RPMI8226 (cell line): ENCODE results near the gene KLHL18.
"Not testable (repeated sequence)": the region's sequence is repeated elsewhere in the genome, so short reads cannot be mapped to it uniquely, and the experiment has no call there.

Experiments used
- DNase-seq: peaks from one replicate; pipeline ENCODE4 v3.0.0-alpha.2; 2015

Gene KLHL18

DNA sequence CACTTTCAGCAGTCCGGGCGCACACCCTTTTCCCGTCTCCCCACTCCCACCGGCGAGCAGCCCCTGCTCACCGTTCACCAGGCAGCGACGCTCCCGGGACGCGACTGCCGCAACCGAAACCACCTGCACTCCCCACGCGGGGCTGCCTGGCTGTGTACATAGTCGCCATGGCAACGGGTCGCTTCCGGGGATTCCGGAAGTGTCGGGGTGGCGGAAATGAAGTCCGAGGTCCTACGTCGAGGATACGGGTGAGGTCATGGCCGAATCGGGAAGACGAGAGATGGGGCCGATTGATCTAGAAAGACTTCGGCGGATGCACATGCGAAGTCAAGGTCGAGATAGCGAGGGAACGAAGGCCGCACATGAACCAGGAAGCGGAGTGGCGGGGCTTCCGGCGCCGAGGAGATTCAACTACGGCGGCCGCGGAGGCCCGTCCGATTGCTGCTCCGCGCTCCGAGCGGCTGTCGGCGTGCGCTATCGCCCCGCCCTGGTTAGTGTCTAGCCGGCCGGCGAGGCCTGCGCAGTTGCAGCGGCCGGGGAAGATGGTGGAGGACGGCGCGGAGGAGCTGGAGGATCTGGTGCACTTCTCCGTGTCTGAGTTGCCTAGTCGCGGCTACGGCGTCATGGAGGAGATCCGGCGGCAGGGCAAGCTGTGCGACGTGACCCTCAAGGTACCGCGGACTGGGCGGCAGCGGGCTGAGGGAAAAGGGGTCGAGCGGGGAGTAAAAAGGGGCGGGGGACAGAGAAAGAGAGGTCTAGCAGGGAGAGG, at the start of gene KLHL18, which contains the start of gene KIF9:
Gene KLHL18 (plus strand): TSS at position 521 of the 769 bp plus-strand sequence. CDS start 22 bp downstream, at position 543.
Gene KIF9 (minus strand): TSS at position 376 of the 769 bp plus-strand sequence. CDS start 5,425 bp downstream, outside the sequence.
- DNase-seq, result peak; percentile 98

DNA sequence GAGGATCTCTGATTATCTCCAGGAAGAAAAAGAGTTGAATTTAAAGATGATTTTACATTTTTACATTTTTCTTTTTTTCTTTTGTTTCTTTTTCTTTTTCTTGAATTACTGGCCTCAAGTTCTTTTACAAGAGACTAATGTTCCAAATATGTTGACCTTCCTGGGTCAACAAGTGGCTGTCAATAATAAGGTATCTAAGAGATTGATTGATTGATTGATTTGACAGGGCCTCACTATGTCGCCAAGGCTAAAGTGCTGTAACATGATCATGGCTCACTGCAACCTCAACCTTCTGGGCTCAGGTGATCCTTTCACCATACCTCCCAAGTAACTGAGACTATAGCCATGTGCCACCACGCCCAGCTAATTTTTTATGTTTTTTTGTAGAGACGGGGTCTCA, 44.7 kb upstream of the KLHL18 start:
- DNase-seq, result no peak

DNA sequence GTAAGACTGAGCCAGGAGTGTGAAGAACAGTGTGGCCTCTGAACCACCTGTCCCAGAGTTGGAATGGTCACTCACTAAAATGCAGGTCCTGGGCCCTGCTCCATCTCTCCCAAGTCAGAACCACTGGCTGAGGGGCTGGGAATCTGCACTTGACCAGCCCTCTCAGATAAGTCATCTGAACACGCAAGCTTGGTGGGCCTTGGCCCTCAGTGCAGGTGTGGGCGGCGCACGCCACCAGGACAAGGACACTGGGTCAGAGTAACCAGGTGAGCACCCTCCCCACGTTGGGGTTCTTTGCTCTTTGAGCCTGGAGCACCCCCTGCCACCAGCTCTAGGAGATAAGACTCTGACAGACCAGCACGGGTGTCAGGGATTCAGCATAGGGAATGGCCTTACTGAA, 42.8 kb upstream of the KLHL18 start:
- DNase-seq, result no peak

DNA sequence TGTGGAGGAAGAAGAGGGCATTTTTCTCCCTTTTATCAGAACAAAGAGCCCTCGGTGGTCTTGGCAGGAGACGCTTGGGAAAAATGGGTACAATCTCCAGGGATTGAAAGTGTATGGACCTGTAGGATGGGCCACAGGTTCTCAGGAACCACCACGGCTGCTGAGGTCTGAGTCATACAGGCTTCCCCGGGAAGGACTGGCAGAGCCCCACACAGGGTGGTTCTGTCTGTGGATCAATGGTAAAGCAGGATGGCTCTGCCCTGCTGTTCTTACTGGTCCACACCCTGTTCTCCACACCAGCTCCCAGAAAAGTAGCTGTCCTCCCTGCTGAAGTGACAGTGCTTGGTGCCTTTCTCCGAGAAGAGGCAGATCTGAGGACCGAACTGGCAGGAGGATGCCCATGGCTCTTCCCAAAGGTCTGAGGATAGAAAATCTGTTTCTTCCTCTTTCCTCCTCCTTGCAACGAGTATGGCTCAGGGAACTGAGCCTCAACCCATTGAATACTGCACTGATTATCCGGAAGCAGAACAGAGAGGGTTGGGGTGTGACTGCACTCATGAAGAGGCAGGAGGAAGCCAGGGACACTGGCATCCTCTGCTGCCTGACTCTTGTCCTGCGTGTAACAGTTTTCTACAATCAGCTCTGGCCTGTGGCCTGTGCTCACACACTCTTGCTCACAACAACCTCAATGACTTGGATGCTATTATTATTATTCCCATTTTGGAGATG, 39.2 kb upstream of the KLHL18 start:
- no peak for DNase-seq

DNA sequence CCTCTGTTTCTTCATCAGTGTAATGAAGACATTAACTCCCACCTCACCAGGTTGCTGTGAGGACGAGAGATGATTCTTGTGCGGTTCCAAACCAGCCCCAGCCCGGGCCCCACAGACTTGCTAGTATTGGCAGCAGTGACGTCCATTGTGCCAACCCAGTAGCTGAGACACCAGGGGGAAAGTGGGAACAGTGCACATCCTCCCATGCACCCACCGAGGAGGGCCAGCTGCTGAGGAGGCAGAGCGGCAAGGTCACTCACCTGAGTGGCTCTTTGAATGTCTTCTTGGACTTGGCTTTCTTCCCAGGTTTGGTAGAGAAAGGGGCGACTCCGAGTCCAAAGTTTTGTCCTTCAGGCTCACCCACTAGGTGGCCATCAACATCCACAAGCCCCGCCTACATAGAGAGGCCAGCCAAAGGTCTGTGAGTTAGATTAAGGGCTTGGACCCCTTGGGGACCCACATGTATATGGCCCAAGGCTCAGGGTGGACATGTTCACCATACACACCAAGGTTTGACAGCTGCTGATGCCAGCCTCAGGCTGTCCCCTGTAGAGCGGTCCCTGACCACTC, 38.1 kb upstream of the KLHL18 start:
- DNase-seq, result no peak

DNA sequence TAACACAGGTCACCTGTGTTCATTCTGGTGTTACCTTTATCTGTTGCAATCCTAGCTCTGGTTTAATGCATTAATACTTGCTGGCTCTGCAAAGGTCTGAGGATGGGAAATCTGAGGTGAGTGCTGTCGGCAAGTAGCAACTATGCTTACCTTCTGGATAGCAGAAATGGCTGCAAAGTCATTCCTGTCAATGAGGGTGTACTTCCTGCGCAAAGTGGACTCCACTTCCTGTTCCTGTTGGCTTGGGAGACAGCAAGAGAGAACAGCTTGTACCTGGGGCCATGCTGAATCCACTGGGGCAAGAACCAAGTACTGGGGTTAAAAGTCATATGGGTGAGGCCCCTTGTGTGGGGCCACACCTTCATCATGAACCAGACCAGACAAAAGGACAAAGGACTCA, 37.5 kb upstream of the KLHL18 start:
- DNase-seq, result no peak

DNA sequence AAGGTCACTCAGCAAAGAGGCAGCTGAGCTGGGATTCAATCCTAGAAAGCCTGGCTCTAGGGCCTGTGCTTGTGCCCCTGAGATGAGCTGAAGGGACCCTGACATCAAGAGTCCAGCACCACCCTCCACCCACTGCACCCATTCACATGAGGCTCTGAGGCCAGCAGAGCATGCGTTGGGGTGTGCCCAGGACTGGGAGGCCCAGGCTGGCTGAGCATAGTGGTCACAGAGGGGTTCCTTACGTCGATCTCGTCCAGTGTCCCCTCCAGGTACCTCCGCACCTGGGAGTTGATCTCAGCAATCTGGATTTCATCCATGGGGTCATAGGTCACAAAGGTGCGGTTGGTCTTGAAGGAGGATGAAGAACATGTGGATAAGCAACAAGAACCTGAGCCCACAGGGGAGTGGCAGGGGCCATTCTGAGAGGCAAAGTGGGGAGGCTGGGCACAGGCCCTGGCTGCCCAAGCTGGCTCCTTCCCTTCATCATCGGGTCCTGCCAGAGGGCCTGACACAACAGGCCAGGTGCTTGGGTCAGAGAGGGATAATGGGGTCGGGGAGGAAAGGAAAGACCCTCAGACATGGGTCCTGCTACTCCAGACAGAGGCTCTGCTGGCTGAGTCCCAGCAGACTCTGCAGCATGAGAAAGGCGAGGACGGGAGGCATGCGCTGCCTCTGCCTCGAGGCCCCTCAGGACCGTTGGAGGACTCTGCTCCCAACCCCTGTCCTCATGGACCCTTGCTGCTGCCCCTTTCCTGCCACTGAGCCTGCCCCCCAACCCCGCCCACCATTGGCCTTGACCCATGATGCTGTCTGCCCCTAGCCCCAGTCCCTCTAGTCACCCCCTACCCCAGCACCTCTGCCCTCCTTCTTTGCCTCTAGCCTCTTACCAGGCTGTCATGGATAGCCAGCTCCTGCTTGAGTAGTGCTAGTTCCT, 35.3 kb upstream of the KLHL18 start:
- no peak for DNase-seq

DNA sequence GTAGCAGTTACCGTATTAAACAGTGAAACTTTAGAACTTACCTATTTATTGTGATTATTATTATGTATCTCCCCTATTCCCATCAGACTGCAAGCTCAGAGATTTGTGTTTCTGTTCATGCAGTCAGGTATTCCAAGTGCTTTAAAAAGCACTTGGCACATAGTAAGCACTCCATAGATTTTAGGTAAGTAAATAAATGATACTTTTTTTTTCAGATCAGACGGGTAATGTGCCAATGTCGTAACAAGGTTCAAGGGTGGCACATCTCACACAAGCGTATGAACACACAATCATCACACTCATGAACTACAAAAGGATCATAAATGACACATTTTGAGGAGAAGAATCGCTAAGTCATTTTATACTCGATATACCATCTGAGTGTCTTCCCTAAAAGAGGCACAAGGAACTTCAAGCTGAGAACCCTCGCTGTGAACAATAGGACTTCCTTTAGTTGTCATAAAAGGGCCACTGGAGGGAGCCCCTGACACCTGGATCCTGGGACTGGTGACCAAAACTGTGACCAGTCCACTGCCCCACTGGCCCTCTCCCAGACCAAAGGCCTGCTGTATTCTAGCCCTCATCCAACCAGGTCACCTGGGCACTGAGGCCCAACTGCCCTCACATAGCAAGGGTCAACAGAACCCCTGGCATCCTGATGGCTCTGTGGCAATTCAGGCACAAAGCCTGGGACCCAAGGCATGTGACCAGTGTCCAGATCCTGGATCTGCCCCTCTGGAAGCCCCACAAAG, 32.3 kb upstream of the KLHL18 start:
- peak; percentile 53 for DNase-seq

DNA sequence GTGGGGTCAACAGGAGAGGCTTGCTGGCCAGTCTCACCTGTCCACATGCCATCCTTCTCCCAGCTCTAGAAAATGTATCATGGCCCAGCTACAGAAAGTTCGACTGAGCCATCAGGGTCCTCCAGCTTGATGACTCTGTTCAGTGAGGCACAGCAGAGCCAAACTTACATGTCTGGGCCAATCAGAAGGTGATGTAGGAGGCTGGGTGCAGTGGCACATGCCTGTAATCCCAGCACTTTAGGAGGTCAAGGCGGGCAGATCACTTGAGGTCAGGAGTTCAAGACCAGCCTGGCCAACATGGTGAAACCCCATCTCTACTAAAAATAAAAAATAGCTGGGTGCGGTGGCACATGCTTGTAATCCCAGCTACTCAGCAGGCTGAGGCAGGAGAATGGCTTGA, 31.7 kb upstream of the KLHL18 start:
- not testable (repeated sequence) for DNase-seq

DNA sequence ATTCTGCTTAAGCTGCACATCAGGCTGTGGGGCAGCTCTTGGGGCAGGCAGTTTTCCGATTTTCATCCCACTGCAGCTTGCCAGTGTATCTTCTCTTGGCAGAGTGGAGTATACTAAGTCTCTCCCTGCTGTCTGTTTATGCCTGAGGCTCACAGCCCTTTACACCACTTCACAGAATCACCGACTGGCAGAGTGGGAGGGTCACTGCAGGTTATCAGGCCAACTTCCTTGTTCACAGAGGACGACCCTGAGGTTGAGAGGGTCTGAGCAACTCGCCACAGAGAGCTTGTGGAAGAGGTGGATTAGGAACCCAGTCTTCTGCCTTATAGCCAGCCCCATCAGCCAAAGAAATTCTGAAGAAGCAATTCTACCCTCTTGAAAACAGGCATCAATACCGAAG, 31.1 kb upstream of the KLHL18 start:
- DNase-seq, result no peak

DNA sequence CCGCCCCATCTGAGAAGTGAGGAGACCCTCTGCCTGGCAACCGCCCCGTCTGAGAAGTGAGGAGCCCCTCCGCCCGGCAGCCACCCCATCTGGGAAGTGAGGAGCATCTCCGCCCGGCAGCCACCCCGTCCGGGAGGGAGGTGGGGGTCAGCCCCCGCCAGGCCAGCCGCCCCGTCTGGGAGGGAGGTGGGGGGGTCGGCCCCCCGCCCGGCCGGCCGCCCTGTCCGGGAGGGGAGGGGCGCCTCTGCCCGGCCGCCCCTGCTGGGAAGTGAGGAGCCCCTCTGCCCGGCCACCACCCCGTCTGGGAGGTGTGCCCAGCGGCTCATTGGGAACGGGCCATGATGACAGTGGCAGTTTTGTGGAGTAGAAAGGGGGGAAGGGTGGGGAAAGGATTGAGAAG, 26.4 kb upstream of the KLHL18 start:
- DNase-seq, result not testable (repeated sequence)

DNA sequence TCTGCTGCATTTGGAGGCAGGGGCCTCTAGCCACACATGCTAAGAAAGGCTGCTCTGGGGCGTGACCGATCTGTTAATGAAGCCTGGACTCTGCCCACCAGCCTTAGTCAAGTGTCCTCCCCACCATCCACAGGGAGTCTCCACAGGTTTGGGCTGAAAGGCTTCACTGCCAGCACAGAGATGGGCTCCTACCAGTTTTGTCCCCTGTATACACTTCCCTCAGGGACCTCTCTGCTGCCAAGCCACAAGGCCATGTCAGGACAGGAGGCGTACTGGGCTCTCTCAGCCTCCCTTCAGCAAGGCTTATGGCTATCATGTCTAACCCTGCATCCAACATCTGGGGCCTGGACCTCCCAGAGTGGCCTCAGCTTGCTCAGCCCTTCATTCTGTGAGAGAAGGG, 23.6 kb upstream of the KLHL18 start:
- DNase-seq, result no peak

DNA sequence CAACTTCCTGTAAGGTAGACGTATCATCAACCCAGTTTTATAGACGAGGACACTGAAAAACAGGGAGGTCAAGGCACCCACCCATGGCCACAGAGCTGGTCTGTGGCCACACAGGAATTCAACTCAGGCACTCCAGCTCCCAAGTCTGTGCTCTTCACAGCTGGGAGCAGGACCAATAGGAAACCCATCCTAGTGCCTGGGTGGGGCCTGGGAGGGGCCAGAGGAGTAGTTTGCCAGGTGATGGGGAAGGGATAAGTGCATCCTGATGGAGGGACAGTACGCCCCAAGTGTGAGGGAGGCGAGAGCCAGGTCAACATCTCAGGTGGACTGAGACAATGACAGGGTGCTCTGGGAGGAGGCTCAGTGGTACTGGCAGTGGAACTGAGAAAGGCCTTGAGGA, 22.1 kb upstream of the KLHL18 start:
- DNase-seq, result no peak

DNA sequence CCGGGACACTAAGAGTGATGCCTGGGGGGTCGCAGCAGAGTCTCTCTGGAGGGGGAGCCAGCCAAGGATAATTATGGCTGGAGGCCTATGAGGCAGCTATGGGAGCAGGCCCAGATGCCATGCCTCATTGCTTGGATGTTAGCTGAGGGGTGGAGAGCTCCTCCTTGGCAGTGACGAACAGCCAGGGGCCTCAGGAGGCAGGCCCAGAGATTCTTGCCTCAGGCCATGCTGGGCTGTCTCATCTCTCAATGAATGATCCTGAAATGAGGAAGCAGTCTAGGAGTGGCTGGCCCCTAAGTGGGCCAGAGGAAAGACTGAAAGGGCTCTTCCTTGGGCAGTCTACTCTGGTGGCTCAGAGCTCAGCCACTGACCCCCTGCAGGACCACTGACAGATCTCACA, 21.4 kb upstream of the KLHL18 start:
- no peak for DNase-seq

DNA sequence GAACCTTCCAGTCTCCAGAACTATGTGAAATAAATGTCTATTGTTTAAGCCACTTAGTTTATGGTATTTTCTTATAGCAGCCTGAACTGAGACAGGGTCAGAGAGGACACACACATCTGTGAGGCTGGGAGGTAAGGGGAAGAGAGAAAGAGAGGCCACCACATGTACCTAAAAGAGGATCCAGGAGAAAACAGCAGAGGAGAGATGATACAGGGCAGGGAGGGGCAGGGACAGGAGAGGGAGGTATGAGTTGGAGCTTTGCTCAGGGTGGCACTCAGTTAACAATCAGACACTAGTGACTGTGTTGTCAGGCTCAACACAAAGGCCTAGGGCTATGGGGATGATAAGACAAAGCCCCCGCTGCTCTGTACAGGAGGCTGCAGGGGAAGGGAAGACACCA, 17.7 kb upstream of the KLHL18 start:
- DNase-seq, result no peak

DNA sequence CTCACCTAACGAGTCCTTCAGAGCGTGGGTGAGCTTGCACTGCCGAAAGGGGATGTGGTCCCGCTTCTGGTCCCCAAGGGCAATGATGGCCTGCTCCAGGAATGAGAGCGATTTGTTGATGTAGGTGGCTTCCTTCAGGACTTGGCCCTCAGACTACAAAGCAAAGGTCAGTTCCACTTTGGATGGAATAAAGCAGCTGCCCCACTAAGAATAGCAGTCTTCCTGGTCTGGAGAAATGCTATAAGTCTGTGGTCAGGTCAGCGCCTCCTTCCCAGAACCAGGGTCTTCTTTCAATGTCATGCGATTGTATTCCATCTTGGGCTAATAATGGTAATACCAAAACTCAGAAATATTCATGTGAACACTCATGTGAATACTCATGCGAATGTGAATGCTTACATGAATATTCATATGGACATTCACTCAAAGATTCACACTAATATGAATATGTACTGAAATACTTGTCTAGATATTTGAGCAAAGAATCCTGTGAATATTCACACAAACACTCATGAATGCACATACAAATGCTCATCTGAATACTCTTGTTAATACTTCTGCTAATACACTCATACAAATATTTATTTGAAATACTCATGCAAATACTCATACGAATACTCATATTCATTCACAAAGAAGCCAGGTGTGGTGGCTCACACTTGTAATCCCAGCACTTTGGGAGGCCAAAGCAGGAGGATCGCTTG, 16.9 kb upstream of the KLHL18 start:
- no peak for DNase-seq

DNA sequence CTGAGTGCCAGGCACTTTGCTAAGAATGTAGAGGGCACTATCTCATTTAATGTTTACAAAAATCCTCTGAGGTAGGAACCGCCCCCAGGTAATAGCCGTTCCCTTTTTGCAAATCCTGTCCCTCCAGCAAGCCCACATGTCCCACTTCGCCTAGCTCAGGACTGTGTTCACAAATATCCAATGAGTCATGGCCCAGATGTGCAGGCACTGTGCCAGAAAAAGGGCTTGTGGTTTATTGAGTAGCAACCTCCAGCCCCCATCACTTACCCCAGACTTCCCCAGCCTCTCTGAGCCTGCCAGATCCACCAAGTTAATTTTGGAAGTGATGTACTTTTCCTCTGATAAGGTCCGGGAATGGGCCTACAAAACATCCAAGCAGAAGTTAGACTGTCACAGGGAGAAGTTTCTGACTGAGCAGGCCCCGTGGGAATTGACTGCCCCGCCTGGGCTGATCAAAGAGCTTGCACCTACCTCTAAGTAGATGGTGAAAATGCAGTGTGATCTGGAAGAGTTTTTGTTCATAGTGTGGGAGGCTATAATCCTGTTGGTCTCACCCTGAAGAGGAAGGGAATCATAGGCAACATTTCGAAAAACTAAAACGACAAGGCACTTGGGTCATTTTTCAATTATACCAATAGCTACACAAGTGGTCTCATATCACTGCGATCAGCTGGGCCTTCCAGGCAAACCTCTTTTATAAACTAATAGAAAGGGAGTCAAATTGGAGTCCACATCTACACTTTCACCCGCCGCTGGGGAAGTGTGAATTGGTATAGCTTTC, 15.8 kb upstream of the KLHL18 start:
- peak; percentile 99 for DNase-seq

DNA sequence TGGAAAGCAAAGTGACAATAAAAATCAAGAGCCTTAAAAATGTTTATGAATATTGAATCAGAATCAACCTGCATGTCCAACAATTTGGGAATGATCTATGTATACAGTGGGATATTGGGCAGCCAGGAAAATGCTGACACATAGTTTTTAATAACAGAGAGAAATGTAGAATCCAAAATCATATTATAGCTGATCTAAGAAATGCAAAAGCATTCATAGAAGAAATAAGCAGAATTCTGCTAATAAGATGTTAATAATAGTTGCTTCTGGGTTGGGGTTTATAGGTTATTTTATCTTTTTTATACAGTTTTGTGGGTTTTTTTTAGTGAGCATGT, 15.3 kb upstream of the KLHL18 start:
- DNase-seq, result no peak

DNA sequence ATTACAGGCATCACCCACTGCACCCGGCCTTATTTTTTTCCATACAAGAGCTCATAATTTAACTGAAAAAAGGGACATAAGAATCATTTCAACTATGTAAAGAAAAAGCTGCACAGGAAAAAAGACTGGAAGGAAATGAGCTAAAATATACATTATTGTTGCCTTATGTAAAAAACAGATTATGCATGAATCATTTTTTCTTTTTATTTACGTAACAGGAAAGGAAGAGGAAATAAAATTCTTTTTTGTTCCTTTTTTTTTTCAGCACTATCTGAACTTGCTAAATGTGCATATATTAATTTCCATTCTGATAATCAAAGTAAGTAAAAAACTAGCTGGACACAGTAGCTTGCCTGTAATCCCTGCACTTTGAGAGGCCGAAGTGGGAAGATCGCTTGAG, 12.2 kb upstream of the KLHL18 start:
- DNase-seq, result no peak

DNA sequence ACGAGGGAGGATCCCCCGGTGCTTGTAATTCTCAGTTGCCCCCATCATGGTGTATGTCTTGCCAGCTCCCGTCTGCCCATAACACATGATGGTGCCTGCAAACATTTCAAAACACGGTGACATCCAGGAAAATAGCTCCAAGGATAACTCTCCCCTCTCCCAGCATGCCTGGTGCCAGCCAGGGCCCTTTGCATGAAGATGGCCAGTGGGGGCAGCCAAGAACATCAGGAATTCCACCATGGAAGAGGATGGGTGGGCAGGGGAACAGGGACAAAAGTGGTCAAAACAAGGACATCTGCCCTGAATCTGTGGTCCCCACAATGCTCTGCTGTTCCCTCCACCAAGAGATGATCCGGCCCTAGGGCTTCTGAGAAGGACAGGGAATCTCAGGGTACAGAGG, 9.2 kb upstream of the KLHL18 start:
- no peak for DNase-seq

DNA sequence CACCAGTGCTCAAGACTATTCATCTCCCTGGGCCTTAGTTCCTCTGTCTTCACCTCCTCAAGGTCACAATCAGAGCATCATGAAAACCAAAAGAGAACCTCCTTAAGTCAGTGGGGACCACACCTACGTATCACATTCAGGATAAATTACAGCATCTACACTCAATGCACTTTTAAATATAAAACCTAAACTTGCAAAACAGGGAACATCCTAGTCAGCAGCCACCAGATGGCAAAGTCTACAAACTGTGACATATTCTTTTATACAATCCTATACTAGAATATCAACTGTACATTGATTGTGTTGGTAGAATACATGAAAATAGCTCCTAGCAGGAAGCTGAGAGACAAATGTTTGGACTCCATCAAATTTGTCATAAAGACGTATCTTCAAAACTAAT, 8.1 kb upstream of the KLHL18 start:
- no peak for DNase-seq
